NCI-H1105 treated with DMSO at 0.1 percent for 48 hours (cell line): Measurements from ENCODE around the gene ZNF683.
"Not testable (repeated sequence)": the region's sequence is repeated elsewhere in the genome, so short reads cannot be mapped to it uniquely, and the experiment has no call there.

Source experiments
- DNase-seq: peaks from one replicate; lab custom pipeline; 2025; lab: John Stamatoyannopoulos, UW

ZNF683 gene

DNA sequence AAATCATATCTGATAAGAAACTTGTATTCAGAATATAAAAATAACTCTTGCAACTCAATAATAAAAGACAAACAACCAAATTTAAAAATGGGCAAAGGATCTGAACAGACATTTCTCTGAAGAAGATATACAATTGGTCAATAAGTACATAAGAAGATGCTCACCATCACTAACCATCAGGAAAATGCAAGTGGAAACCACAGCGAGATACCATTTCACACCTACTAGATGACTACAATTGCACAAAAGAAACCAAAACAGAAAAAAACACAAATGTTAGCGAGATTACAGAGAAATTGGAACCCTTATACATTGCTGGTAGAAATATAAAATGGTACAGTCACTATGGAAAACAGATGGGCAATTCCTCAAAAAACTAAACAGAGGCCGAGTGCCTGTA, 11.5 kb upstream of the ZNF683 start:
- DNase-seq, result no peak

DNA sequence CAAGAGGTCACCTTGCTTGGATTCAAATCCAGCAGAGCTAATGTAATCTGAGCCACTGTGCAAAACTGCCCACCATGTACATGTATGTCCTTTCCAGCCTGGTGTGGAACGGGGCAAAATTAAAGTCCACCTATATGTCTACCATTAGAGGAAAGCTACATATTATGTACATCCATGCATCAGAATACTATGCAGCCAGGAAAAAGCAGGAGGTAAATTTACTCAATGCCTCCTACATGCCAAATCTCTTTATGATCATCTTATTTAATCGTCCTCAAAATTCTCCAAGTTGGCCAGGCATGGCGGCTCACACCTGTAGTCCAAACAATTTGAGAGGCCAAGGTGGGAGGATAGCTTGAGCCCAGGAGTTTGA, 6.3 kb upstream of the ZNF683 start:
- DNase-seq, result no peak

DNA sequence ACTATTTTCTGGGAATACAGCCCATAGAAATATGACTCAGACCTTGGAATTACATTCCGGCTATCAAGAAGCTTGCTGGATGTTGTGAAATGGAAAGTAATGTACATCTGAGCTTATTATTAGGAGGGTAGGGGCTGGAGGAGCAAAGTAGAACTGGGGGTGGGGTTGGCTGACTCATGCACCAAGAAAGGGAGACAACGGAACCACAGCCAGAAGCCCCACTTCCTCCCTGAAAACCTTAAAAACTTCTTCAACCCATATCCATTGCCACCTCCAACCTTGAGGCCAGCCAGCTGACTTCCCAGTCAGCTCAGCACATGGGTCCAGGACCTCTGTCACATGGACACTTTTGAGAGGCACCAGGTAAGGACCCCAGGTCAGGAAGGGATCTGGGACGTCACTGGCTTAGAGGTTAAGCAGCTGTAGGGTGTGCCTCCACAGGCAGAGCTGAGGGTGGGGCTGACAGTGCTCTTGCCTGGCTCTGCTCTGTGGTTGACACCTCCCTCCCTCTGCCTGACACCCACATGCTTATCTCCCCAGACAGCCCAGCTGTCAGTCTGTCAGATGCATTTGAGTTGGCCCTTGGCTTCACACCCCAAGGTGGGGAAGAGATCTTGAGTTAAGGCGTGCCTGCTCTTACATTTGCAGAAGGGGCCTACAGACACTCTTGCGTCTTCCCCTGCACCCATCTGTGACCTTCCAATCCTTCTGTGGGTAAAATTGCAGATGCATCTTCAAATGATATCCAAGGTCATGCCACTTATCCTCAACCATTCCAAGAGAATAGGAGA, 5.7 kb upstream of the ZNF683 start:
- no peak for DNase-seq

DNA sequence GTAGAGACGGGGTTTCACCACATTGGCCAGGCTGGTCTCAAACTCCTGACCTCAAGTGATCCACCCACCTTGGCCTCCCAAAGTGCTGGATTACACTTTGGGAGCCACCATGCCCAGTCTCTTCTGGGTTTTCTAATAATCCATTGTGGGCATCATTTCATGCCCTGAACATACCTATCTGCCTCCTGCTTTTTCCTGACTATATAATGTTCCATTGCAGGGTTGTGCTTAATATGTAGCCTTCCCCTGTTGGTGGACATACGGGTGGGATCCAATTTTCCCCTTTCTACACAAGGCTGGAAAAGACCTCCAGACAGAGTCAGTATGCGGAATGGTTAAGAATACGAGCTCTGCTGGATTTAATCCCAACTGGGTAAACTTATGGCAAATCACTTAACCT, 3.5 kb upstream of the ZNF683 start:
- no peak for DNase-seq

GRCh38 chr1:26375081-26375480, 2.5 kb upstream of the ZNF683 start:
- no peak for DNase-seq

DNA sequence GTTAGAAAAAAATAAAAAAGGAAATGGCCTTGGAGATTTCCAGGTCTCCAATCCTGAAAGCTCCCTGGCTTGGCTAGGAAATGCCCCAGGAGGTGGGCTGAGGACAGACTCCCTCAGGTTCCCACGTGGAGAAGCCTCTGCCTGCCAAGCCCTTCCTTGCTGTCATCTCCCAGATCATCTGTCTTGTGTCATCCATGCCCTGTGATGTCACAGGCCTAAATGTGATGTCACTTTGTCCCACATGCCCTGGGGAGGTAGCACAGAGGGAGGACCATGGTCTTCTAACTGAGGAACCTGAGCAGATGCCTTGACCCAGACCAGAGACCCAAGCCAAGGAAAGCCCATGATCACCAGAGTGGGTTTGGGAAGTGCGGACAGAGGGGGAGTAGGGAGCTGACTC, 1.8 kb upstream of the ZNF683 start:
- DNase-seq, result not testable (repeated sequence)

DNA sequence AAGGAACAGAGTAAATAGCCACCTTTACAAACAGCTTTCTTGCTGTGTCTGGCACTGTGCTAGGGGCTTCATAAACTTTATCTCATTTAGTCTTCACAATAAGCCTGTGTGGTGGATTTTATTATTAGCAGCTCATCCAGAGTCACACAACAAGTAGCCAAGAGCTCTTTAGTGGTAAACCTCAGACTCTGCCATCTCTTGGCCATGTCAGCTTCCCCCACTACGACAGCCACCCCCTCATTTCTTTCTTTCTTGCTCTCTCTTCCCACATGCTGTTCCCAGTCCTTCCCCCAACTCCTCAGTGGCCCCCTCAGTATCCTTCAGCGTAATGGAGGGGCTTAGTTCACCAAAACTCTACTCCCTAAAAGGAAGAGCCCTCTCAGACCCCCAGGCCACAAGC, 1.2 kb upstream of the ZNF683 start:
- DNase-seq, result no peak

- DNase-seq, result no peak
Measured at GRCh38 chr1:26373281-26373680, 731 bp upstream of the ZNF683 start.

- no peak for DNase-seq
Measured at GRCh38 chr1:26372039-26372438, 511 bp downstream of the ZNF683 start.

DNA sequence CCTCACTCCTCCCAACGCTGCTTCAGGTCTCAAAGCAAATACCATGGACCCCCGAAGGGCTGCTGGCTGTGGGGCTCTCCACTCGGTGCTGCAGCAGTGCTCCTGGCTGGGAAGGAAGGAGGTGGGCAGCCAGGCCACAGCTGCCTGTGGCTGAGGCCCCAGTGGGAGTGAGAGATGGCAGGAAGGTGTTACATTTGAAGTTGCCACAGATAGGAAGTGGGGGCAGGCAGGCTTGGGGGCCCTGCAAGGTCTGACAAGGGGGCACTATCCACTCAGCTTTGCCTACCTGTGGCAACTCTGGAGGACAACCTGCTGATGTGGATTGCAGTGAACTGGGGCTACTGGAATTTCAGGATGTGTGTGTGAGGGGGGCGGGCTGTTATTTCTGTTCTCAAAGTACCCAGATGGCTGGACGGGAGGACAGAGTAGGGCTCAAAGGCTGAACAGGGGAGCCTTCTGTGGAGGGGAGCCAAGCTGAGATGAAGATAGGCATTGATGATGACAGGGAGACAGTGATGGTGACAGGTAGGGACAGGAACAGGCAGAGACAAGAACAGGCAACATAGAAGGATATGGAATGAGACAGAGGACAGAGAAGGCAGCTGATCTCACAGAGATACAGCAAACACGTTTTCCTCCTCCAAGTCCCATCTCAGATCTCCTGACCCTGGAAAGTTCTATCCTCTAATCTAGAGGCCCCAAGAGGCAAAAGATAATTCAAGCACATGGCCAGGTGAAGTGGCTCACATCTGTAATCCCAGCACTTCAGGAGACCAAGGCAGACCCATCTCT, 1.8 kb downstream of the ZNF683 start:
- no peak for DNase-seq

GRCh38 chr1:26368486-26368885, 4.1 kb downstream of the ZNF683 start:
- no peak for DNase-seq

DNA sequence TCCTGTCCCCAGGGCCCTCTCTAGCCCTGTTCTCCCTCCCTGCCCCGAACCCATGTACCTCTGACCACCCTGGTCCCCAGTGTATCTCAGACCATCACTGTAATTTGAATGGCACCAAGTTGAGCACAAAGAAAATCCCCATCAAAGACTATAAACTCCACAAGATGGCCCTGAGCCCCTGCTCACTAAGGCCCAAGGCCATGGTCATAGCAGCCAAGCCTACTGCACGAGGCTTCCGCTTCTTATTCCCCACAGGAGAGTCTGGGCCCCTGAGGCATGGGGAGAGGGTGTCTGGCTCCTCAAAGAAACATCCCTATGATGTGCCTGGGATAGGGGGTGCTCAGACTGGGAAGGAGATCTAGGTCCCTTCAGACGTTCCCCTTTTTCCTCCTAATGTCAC, 4.5 kb downstream of the ZNF683 start:
- no peak for DNase-seq

DNA sequence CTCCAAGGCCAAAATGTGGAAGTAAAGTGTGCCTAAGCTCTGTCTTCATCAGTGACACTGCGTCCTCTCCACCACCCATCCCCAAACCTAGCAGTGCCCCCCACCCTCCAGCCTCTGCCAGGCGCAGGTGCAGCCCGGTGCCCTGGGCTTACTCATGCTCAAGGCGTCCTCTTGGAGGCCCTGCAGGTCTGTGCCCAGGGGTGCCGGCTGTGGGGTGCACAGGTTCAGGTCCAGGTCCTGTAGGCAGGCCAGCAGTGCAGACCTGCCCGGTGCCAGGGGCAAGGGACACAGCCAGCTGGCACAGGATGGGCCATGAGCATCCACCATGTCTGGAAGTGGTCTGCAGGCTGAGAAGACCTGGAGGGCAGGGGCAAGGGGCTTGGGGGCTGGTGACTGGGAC, 5.1 kb downstream of the ZNF683 start:
- DNase-seq, result no peak

DNA sequence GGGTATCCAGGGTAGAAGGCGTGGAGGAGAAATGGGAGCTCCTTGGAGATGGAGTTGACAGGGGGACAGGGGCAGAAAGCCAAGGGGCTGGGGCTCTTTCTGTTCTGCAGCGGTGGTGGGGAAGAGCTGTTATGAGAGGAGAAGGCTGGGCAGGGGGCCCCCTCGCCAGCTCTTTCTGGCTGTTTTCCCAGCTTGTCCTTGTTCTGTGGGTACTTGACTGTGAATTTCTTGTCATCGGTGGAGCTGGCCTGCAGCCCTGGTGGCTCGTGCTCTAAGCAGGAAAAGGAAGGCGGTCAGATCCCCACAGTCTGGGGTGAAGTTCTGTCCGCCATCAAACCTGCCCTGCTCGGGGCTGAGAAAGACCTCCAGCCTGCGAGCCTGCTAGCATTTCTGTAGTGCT, 7.6 kb downstream of the ZNF683 start:
- DNase-seq, result no peak

GRCh38 chr1:26363549-26364448, 8.8 kb downstream of the ZNF683 start:
- peak; percentile 64 for DNase-seq

DNA sequence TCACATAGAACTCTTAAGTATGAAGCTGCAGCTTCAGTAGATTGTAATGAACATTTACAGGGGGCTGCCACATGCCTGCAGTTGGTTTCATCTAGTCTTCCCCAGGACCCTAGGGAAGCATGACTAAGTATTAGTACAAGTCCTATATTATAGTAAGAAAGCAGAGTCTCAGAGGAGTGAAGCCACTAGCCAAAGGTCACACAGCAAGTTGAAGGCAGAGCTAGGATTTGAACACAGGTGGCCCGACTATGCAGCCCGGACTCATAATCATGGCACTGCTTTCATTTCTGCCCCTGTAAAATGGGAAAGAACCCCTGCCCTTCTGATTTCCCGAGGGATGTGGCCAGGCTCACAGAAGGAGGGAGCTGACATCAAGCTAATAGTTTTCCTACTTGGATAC, 10.2 kb downstream of the ZNF683 start:
- DNase-seq, result no peak

DNA sequence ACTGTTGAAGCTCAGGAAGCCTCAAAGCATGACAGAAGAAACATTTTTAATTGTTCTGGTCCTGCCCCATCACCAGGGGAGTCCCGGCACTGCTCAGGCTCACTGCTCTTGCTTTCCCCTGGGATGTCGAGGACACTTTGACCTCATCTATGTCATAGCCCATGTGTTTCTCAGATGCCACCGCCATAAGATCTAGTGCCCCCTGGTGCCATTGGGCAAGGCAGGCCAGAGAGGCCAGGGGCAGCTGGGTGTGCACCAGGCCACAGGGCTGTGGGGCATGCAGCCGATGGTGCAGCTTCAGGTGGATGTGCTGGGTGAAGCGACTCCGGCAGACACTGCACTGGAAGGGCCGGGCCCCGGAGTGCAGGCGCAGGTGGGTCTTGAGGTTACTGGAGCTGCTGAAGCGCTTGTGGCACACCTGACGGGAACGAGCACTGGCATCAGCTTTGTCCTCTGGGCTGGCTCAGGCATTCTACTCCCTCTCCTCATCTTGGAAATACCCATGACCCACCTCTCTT, 10.9 kb downstream of the ZNF683 start:
- no peak for DNase-seq

GRCh38 chr1:26360807-26361604, 11.5 kb downstream of the ZNF683 start:
- DNase-seq, result no peak

DNA sequence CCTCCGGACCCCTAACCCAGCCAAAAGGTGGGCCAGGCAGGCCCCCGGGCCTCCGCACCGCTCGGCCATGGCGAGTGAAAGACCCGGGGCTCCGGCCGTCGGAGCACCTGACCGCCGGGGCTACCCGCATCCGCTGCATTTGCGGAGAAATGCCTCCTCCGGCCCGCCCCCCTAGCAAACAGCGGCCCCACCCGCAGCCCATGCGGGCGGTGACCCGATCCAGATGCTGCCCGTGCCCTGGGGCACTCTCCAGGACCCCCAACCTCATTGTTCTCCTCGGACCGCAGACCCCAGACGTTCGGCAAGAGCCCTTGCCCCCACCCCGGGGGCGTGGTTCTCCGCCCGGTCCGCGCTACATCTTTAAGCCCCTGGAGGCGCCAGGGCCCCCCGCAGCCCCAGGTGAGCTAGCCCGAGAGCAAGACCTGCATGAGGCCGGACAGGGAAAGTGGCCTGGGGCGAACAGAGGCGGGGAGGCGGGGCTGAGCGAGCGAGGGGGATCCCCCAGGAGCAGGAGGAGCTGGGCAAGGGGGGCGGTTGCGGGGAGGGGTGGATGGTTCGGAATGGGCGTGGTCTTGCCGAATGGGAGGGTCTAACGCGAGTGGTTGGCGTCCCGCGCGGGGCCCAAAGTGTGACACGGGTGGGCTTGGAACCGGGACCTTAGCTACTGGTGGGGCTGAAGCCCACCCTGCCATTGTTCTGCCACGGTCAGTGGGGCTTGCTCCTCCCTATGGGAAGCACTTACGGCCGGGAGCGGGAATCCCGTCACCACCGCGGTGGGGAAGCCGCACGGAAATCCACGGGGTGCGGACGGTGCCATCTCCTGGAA, 12.4 kb downstream of the ZNF683 start:
- DNase-seq, result no peak
